Measurements from ENCODE around the gene ITGB1.

The ITGB1 gene

DNA sequence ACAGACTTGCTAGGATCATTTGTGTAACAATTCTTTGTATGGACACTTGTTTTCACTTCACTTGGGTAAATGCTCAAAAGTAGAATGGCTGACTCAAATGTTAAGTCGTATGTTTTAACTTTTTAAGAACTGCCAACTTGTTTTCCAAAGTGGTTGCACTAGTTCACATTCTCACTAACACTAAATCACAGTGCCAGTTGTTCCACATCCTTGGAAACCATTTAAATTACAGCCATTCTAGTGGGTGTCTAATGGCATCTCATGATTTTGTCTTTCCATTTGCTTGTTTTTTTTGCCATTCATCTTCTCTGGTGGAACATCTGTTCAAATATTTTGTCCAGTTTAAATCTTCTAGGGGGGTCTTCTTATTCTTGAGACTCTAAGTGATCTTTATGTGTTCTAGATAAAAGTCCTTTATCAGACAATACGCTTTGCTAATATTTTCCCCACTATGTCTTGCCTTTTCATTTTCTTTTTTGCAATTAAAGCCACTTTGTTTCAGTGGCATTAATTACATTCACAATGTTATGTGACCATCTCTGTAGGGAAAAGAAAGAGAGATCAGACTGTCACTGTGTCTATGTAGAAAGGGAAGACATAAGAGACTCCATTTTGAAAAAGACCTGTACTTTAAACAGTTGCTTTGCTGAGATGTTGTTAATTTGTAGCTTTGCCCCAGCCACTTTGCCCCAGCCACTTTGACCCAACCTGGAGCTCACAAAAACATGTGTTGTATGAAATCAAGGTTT is 63.9 kb downstream of the ITGB1 start:
- no peak for TF ChIP-seq SPI1 (IDR thresholded peaks at IDR 0.05; ENCODE audit: low read depth, low read length)
- no peak for TF ChIP-seq POLR2AphosphoS5 (IDR thresholded peaks at IDR 0.05; ENCODE audit: low read depth, low read length)
- TF ChIP-seq POU2F2 (IDR thresholded peaks at IDR 0.05; ENCODE audit: low read depth, low read length) = no peak
- no peak for TF ChIP-seq PAX5 (IDR thresholded peaks at IDR 0.05; ENCODE audit: insufficient read depth, low read length, severe bottlenecking)
- no peak for TF ChIP-seq POLR2A (IDR thresholded peaks at IDR 0.05; ENCODE audit: low read depth, low read length)
- TF ChIP-seq TAF1 (IDR thresholded peaks at IDR 0.05; ENCODE audit: low read depth, low read length) = no peak
- FAIRE-seq = no peak
- DNase-seq (ENCODE audit: insufficient read length, low spot score) = no peak

DNA sequence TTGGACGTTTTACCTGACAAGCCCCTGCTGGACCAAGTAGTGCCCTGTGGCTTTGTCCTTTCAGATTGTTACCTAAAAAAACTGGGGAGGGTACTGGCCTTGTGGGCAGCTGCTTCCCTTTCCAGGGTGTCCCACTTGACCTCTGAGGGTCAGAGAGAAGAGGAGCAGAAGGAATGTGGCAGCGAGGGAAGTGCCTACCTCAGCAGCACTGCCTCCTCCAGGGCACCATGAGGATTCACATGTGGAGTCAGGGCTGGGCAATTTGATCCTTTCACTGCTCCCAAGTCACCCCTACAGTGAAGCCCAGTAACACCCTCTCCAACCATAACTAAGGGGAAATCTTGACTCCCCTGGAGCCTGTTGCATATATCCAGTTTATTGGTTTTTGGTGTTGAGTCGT is 64.6 kb downstream of the ITGB1 start:
- FAIRE-seq = no peak
- no peak for DNase-seq (ENCODE audit: insufficient read length, low spot score)
- no peak for TF ChIP-seq TAF1 (IDR thresholded peaks at IDR 0.05; ENCODE audit: low read depth, low read length)
- no peak for TF ChIP-seq SPI1 (IDR thresholded peaks at IDR 0.05; ENCODE audit: low read depth, low read length)
- TF ChIP-seq POU2F2 (IDR thresholded peaks at IDR 0.05; ENCODE audit: low read depth, low read length) = no peak
- TF ChIP-seq PAX5 (IDR thresholded peaks at IDR 0.05; ENCODE audit: insufficient read depth, low read length, severe bottlenecking) = no peak

DNA sequence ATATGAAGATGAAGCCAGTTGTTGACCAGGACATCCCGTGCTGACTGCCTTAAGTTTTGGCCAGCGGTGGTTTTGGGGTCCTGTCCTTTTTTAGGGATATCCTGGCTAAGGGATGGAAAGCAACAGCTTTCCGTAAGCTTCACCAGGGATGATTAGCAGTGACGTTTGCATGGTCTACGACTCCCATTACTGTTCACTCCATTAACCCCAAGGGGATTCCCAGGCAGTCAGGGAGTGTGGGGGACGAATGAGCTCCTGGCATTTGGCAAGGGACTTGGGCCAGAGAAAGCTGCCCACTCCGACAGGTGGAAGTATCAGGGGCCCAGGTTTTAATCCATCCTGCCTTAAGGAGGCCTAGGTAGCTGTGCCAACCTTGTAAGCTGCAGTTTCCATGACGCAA is 66.8 kb downstream of the ITGB1 start:
- TF ChIP-seq PAX5 (IDR thresholded peaks at IDR 0.05; ENCODE audit: insufficient read depth, low read length, severe bottlenecking) (no peak), POU2F2 (IDR thresholded peaks at IDR 0.05; ENCODE audit: low read depth, low read length) (no peak), POLR2A (IDR thresholded peaks at IDR 0.05; ENCODE audit: low read depth, low read length) (no peak), TAF1 (IDR thresholded peaks at IDR 0.05; ENCODE audit: low read depth, low read length) (no peak), POLR2AphosphoS5 (IDR thresholded peaks at IDR 0.05; ENCODE audit: low read depth, low read length) (no peak), SPI1 (IDR thresholded peaks at IDR 0.05; ENCODE audit: low read depth, low read length) (no peak)
- FAIRE-seq (peak; percentile 5), DNase-seq (ENCODE audit: insufficient read length, low spot score) (no peak)

GRCh38 chr10:32890444-32890843 is 67.6 kb downstream of the ITGB1 start:
- FAIRE-seq = no peak
- DNase-seq (ENCODE audit: insufficient read length, low spot score) = no peak
- TF ChIP-seq TAF1 (IDR thresholded peaks at IDR 0.05; ENCODE audit: low read depth, low read length) (no peak), SPI1 (IDR thresholded peaks at IDR 0.05; ENCODE audit: low read depth, low read length) (no peak), PAX5 (IDR thresholded peaks at IDR 0.05; ENCODE audit: insufficient read depth, low read length, severe bottlenecking) (no peak), POLR2A (IDR thresholded peaks at IDR 0.05; ENCODE audit: low read depth, low read length) (no peak), POLR2AphosphoS5 (IDR thresholded peaks at IDR 0.05; ENCODE audit: low read depth, low read length) (no peak), POU2F2 (IDR thresholded peaks at IDR 0.05; ENCODE audit: low read depth, low read length) (no peak)

GRCh38 chr10:32889631-32890212 is 68.3 kb downstream of the ITGB1 start:
- no peak for TF ChIP-seq POU2F2 (IDR thresholded peaks at IDR 0.05; ENCODE audit: low read depth, low read length)
- no peak for TF ChIP-seq TAF1 (IDR thresholded peaks at IDR 0.05; ENCODE audit: low read depth, low read length)
- TF ChIP-seq POLR2A (IDR thresholded peaks at IDR 0.05; ENCODE audit: low read depth, low read length) = no peak
- no peak for TF ChIP-seq POLR2AphosphoS5 (IDR thresholded peaks at IDR 0.05; ENCODE audit: low read depth, low read length)
- TF ChIP-seq SPI1 (IDR thresholded peaks at IDR 0.05; ENCODE audit: low read depth, low read length) = no peak
- TF ChIP-seq PAX5 (IDR thresholded peaks at IDR 0.05; ENCODE audit: insufficient read depth, low read length, severe bottlenecking) = no peak
- no peak for DNase-seq (ENCODE audit: insufficient read length, low spot score)
- no peak for FAIRE-seq

- FAIRE-seq = no peak
- no peak for DNase-seq (ENCODE audit: insufficient read length, low spot score)
- no peak for TF ChIP-seq POLR2AphosphoS5 (IDR thresholded peaks at IDR 0.05; ENCODE audit: low read depth, low read length)
- TF ChIP-seq POU2F2 (IDR thresholded peaks at IDR 0.05; ENCODE audit: low read depth, low read length) = no peak
- TF ChIP-seq TAF1 (IDR thresholded peaks at IDR 0.05; ENCODE audit: low read depth, low read length) = no peak
- no peak for TF ChIP-seq SPI1 (IDR thresholded peaks at IDR 0.05; ENCODE audit: low read depth, low read length)
- no peak for TF ChIP-seq PAX5 (IDR thresholded peaks at IDR 0.05; ENCODE audit: insufficient read depth, low read length, severe bottlenecking)
- TF ChIP-seq POLR2A (IDR thresholded peaks at IDR 0.05; ENCODE audit: low read depth, low read length) = no peak
Measured at GRCh38 chr10:32888161-32888927, 69.7 kb downstream of the ITGB1 start.

DNA sequence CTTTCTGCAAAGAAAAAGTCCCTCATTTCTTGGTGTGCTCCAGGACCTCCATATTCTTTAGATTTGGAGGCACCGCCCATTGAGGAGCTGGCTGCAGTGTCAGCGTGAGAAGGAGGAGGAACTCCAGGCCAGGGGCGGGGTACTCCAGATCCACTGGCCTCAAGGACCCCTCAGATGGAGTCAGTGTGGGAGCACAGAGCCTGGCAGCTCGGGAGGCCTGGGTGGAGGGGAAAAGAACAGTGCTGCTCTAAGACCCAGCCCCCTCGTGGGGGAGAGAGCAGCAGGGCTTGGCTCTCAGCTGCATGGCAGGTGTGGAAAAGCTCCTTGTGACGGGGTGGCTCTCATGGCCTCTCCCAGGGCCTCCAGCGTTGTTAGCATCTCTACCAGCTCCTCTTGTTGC is 70.5 kb downstream of the ITGB1 start:
- TF ChIP-seq TAF1 (IDR thresholded peaks at IDR 0.05; ENCODE audit: low read depth, low read length) (no peak), POLR2AphosphoS5 (IDR thresholded peaks at IDR 0.05; ENCODE audit: low read depth, low read length) (no peak), POLR2A (IDR thresholded peaks at IDR 0.05; ENCODE audit: low read depth, low read length) (no peak), PAX5 (IDR thresholded peaks at IDR 0.05; ENCODE audit: insufficient read depth, low read length, severe bottlenecking) (no peak), SPI1 (IDR thresholded peaks at IDR 0.05; ENCODE audit: low read depth, low read length) (no peak), POU2F2 (IDR thresholded peaks at IDR 0.05; ENCODE audit: low read depth, low read length) (no peak)
- no peak for DNase-seq (ENCODE audit: insufficient read length, low spot score)
- no peak for FAIRE-seq

GRCh38 chr10:32882076-32882475 is 76.0 kb downstream of the ITGB1 start:
- no peak for DNase-seq (ENCODE audit: insufficient read length, low spot score)
- no peak for FAIRE-seq
- no peak for TF ChIP-seq PAX5 (IDR thresholded peaks at IDR 0.05; ENCODE audit: insufficient read depth, low read length, severe bottlenecking)
- TF ChIP-seq POLR2A (IDR thresholded peaks at IDR 0.05; ENCODE audit: low read depth, low read length) = no peak
- TF ChIP-seq POU2F2 (IDR thresholded peaks at IDR 0.05; ENCODE audit: low read depth, low read length) = no peak
- TF ChIP-seq POLR2AphosphoS5 (IDR thresholded peaks at IDR 0.05; ENCODE audit: low read depth, low read length) = no peak
- no peak for TF ChIP-seq TAF1 (IDR thresholded peaks at IDR 0.05; ENCODE audit: low read depth, low read length)
- TF ChIP-seq SPI1 (IDR thresholded peaks at IDR 0.05; ENCODE audit: low read depth, low read length) = no peak

- DNase-seq (ENCODE audit: insufficient read length, low spot score) (no peak), FAIRE-seq (no peak)
- TF ChIP-seq POLR2A (IDR thresholded peaks at IDR 0.05; ENCODE audit: low read depth, low read length) (no peak), POLR2AphosphoS5 (IDR thresholded peaks at IDR 0.05; ENCODE audit: low read depth, low read length) (no peak), PAX5 (IDR thresholded peaks at IDR 0.05; ENCODE audit: insufficient read depth, low read length, severe bottlenecking) (no peak), TAF1 (IDR thresholded peaks at IDR 0.05; ENCODE audit: low read depth, low read length) (no peak), POU2F2 (IDR thresholded peaks at IDR 0.05; ENCODE audit: low read depth, low read length) (no peak), SPI1 (IDR thresholded peaks at IDR 0.05; ENCODE audit: low read depth, low read length) (no peak)
Measured at GRCh38 chr10:32878646-32879045, 79.4 kb downstream of the ITGB1 start.
